HG03108 (cell line): ENCODE results near the gene NYNRIN.
"Not testable (repeated sequence)": the region's sequence is repeated elsewhere in the genome, so short reads cannot be mapped to it uniquely, and the experiment has no call there.

Source experiments
- ATAC-seq: cut with Tn5 transposase; IDR thresholded peaks from one replicate; pipeline ENCODE4 v1.9.1; 2021; ENCODE audit warnings: moderate library complexity; ENCODE audit not compliant: unreplicated experiment

The NYNRIN gene

DNA sequence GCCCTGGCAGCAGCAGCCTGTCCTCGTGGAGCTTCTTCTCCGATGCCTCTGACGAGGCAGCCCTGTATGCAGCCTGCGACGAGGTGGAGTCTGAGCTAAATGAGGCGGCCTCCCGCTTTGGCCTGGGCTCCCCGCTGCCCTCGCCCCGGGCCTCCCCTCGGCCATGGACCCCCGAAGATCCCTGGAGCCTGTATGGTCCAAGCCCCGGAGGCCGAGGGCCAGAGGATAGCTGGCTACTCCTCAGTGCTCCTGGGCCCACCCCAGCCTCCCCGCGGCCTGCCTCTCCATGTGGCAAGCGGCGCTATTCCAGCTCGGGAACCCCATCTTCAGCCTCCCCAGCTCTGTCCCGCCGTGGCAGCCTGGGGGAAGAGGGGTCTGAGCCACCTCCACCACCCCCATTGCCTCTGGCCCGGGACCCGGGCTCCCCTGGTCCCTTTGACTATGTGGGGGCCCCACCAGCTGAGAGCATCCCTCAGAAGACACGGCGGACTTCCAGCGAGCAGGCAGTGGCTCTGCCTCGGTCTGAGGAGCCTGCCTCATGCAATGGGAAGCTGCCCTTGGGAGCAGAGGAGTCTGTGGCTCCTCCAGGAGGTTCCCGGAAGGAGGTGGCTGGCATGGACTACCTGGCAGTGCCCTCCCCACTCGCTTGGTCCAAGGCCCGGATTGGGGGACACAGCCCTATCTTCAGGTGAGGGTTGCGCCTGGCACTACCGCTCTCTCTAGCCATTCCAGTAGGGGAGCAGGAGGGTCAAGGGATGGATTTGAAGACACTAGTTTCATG, 28.7 kb upstream of the NYNRIN start:
- ATAC-seq = no peak

DNA sequence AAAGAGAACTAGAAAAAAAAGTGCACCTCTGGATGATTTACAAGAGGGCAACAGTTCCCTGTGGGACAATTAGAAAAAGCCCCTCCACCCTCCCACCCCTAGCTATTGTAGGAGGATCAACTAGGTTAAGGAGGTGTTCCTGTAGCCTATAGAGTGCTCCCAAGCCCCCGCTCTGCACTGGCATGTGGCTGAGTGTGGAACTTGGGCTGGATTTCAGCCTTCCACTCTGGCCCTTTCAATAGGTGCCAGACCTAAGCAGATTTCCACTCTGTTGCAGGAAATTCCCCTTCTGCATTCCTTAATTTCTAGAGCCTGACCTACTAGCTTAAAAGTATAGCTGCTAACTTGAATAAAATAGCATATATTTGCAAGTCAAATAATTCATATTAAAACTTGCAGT, 28.1 kb upstream of the NYNRIN start:
- no peak for ATAC-seq

DNA sequence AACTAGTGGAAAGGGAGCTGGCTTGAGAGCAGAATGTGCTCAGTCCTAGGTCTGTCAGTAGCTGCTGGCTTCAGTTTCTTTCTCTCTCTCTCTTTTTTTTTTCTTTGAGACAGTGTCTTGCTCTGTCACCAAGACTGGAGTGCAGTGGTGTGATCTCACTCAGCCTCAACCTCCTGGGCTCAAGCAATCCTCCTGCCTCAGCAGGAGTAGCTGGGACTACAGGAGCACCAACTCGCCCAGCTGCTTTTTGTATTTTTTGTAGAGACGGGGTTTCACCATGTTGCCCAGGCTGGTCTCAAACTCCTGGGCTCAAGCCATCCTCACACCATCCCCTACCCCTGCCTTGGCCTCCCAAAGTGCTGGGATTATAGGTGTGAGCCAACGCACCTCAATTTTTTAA, 27.2 kb upstream of the NYNRIN start:
- not testable (repeated sequence) for ATAC-seq

DNA sequence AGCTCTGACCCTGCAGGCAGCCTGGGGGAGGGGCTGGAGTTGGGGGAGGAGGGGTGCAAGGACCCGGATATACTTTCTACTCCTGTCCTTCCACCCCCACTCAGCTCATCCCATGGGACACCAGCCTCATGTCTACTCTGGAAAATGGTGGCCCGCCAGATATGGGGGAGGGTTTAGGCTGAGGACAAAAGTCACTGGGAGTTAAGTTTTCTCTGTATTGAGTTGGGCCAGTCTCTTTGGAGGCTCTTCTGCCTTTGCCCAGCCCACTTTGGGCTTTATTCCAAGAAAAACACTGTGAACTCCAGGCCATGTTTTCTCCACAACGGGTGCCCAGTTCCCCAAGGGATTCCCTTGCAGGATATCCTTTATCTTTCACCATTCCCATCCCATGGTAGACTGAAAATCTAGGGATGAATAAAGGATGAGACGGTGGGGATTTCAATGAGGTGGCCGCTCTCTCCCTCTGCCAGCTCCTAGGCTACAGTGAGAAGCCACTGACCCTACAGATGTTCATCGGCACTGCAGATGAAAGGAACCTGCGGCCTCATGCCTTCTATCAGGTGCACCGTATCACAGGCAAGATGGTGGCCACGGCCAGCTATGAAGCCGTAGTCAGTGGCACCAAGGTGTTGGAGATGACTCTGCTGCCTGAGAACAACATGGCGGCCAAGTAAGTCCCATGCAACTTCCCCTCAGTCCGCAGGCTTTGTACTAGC, 25.9 kb upstream of the NYNRIN start:
- no peak for ATAC-seq

DNA sequence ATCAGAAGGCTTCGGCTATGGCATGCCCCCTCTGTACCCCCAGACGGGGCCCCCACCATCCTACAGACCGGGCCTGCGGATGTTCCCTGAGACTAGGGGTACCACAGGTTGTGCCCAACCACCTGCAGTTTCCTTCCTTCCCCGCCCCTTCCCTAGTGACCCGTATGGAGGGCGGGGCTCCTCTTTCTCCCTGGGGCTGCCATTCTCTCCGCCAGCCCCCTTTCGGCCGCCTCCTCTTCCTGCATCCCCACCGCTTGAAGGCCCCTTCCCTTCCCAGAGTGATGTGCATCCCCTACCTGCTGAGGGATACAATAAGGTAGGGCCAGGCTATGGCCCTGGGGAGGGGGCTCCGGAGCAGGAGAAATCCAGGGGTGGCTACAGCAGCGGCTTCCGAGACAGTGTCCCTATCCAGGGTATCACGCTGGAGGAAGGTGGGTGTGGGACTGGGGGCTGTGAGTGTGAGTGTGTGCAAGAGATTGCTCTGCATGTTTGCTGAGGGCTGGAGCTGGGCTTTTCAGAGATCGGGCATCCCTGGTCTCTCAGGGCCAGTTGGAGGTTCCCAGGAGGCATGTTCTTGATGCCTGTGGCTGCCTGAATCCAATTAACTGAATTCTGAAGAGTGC, 22.2 kb upstream of the NYNRIN start:
- ATAC-seq = no peak

DNA sequence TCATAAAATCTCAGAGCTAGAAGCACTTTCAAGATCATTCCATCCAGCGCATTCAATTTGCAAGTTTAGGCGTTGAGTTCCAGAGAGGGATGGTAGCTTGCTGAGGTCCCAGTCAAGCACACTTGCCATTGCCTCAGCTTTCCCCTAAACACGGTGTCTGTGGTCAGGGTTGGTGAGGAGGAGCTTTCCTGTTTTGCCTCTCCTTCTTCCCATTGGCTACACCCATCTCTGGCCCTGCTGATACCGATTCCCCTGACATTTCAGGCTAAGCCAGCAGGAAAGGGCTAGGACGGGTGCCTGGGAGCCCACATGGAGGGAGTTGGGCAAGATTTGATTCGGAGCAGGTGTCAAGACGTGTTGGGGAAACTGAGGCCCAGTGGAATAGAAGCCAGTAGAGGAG, 21.7 kb upstream of the NYNRIN start:
- ATAC-seq = no peak

DNA sequence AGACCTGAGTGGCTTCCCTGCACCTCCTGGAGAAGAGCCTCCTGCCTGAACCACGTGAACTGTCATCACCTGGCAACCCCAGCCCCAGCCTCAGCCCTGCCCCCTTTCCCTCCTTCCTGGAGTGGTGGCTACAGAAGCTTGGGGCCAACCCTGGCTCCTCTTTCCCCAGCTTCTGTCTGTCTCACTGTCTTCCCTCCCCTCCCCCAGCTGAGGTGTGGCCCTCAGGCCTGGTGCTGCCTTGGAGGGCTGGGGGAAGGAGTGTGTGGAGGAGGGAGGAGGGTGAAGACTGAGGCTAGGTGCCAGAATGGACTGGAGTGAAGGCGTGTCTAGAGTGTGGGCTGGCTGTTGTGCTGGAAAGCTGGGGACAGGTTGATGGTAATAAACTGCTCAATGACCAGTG, 21.1 kb upstream of the NYNRIN start:
- ATAC-seq = no peak

DNA sequence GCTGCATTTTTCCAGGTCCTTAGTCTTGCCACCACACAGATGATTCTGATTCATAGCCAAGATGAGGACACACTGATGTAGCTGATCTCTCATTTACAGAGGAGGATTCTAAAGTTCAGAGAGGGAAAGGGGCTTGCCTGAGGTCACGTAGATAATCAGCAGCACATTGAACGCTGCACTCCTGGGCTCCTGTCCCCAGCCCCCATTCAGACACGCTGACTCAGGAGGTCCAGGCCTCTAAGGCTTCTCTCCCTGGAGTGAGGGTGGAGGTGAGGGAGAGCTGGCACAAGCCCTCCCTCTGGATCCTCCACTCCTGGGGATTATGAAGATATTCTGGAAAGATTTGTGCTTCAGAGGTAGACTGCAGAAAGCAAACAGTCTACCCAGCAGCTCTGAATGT, 20.5 kb upstream of the NYNRIN start:
- no peak for ATAC-seq

DNA sequence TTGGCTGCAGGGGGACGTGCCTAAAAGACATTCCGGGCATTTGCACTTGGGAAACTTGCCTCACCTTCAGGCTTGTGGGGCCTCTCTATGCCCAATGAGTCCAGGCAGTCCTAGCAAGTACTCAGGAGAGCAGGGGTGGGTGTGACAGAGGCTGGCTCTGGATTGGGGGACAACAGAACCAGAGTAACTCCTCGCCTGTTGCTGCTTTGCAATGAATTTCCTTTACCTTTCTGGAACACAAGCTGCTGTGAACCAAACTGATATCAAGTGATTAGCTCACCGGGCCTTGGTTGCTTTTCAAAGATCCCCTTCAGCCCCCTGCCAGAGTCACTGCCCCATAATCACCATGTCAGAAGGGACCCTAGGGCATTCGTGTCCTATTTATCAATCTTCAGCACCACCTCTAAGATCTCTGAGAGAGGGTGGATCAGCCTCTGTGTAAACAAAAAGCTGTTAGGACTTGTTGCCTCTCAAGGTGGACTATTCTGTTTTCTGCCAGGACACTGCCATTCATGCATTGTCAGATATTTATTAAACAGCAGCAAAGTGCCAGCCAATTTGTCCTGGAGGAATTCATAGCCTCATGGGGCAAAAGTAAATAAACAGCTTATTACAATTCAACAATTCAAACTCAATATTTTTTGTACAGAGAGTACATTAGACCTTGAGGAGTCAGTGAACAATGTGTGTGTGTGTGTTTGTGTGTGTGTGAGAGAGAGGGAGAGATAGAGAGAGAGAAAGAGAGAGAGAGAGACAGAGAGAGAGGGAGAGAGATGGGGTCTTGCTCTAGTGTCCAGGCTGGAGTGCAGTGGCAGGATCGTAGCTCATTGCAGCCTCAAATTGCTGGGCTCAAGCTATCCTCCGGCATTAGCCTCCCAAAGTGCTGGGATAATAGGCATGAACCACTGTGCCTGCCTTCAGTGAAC, 19.6 kb upstream of the NYNRIN start:
- ATAC-seq = no peak

DNA sequence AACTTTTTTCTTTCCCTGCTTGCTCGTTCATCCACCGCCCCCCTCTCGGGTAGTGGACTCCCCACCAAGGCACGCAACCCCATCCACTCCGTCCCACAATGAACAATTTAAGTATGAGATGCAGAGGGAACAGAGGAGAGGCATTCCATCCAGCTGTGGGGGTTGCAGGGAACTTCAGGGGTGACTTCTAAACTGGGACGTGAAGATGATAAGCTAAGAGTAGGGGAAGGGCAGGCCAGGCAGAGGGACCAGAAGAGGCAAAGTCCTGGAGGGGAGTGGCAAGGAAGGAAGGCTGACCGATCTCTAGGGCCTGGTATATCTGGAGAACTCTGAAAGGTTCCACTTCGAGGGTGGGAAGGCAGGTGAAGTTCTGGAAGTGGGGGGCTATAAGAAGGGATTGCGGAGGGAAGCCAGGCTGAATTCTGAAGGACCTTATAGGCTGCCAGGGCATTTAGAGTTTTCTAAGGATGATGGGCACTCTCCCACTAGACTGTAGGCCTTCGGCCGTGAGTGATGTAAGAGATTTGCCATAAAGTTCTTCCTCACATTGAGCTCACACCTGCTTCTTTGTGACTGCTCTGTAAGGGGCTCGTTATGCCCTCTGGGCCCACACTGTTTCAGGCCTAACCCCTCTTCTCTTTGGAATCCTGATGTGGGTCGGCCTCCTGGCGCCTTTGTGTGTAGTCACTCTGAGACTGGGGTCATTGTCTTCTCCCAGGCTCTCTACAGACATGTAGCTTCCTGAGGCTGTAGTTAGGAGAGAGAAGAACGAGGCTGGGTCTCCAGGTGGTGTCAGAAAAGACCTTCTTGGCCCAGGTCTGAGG, 18.7 kb upstream of the NYNRIN start:
- no peak for ATAC-seq

DNA sequence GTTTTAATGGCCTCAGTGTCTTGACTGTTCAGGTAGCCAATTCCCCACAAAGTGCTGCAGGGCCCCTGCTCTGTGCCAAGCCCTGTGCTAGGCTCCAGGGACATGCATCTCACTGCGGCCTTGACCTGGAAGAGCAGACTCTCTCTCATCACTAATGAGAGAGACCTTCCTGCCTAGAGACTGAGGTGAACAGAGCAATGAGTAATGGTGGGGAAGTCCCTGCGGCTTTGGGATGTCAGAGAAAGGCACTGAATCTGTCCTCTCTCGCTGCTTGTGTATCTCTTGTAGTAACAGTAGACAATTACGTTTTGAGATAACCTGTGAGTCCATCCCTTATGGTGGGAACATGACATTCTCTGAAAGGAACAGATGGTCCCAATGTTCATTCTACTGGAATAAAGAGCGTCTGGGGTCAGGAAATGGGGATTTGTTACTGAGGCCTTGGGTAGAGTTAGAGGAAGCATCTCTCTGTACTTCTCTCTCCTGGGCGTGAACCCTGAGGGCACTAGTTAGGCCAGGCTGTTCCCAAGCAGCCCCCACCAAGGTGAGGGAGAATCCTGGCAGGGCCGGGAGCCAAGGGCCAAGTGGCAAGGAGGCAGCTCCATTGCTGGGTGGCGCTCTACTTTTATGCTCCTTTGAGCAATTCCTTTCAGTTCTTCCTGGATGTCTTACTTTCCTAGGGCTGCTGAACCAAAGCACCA, 17.3 kb upstream of the NYNRIN start:
- no peak for ATAC-seq

DNA sequence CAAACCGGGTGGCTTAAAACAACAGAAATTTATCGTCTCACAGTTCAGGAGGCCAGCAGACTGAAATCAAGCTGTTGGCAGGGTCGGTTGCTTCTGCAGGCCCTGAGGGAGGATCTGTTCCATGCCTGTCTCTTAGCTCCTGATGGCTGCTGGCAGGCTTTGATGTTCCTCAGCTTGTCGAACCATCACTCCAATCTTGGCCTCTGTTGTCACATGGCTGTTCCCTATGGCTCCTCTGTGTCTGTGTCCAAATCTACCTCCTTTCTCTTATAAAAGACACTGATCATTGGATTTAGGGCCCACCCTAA, 16.8 kb upstream of the NYNRIN start:
- ATAC-seq = no peak

DNA sequence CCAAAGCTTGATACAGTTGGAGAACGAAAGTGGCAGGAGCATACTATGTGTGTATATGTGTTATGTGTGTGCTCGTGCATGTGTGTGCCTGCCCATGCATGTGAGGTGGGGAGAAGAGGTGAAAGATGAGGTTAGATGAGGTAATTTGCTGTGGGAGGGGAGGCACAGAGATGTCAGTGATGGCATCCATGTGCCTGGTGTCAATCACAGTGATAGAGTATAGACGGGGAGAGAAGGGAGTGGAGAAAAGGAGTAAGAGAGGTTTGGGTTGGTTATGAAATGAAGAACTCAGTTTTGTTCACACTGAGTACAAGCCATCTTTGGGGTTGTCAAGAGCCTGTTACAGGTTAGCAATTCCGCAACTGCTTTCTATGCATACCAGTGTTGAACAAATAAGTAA, 14.6 kb upstream of the NYNRIN start:
- ATAC-seq = no peak

DNA sequence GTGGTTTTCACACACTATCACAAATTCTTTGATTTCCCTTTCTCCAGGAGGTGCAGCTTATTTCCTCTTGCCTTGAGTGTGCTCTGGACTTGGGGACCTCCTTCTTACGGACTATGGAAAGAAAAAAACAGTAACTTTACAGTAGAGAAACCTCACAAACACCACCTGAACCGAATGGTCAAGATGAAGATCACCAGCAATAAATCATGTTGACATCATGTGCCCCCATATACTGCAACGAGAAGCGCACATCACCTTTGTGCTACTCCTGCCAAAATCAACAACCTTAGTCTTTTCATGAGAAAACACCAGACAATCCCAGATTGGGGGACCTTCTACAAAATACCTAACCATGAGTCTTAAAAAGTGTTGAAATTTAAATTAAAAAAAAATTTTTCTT, 13.3 kb upstream of the NYNRIN start:
- ATAC-seq = no peak

DNA sequence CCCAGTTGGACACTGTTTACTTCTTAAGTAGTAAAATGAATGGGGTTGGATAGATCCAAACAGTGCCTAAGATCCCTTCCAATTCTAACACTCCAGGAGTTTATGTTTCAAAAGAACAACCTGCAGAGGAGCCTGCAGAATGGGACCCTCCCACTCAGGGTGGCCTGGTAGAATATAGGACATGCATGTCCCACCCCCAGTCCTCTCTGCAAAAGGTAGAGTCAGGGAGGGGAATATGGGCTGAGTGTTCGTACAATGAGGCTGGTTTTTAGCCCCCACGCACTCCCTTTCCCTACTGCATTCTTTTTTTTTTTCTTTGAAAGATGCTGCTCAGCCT, 11.8 kb upstream of the NYNRIN start:
- ATAC-seq = no peak

DNA sequence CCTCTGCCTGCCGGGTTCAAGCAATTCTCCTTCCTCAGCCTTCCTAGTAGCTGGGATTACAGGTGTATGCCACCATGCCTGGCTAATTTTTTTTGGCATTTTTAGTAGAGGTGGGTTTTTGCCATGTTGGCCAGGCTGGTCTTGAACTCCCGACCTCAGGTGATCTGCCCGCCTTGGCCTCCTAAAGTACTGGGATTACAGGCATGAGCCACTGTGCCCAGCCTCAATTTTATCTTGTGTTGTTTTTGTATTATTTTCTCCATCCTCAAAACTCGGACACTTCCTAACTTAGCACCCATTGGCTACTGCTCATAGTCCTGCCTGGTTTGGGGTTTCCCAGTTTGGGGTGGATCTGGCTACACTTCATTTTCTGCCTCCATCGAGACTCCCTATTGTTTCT, 11.2 kb upstream of the NYNRIN start:
- not testable (repeated sequence) for ATAC-seq

DNA sequence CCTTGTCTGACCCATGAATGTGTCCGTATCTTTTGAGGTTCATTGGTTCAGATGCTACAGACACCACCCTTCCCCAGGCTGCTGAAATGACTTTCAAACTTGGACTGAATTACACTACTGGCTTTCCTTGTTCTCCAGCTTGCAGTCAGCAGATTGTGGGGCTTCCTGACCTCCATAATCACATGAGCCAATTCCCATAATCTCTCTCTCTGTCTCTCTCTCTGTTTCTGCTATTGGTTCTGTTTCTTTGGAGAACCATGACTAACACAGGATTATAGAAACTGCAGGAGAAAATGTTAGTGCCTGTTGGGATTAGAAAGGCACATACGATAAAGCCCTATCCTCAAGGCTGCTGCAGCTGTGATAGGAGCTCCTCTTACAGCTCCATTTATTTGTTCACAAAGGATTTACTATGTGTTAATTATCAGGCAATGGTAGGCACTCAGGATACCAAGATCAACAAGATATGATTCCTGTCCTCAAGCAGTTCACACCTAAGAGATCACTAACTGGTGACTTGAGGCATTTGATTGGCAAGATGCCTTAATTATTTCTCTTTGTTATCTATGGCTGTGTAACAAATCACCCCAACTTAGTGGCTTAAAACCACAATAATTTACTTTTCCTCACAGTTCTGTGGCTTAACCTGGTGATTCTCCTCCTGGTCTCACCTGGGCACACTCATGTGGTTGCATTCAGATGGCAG, 10.2 kb upstream of the NYNRIN start:
- no peak for ATAC-seq

DNA sequence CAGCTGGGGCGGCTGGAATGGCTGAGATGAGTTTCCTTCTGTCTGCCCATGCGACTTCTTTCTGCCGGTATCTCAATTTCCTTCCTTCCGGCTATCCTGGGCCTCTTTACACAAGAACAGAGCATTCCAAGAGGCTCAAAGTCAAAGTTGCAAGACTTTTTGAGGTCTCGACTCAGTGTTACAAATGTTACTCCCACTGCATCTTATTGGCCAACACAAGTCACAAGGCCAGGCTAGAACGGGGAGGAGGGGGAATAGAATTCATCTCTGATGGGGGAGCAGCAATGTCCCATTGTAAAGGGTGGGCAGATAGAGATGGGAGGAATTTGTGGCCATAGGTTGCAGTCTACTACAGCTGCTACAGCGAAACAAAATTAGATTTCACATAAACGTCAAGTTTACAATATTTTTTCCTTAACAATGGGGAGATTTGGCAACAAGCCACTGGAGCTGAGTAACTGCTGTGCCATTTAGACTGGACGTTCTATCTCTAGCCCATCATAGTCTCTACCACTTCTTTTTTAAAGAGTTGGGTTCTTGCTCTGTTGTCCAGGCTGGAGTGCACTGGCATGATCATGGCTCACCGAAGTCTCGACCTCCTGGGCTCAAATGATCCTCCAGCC, 9.5 kb upstream of the NYNRIN start:
- no peak for ATAC-seq
